Lung (tissue), 12 donors: ENCODE data around the gene AGPAT3. TPM values are rescaled to one million over a fixed set of nuclear protein-coding genes. Genes with fewer than 3 reads are reported as not detected.

Experiments used
- ATAC-seq: fragments of 200-7000 bp; cut with Tn5 transposase; one replicate; pipeline ENCODE4 v1.9.1; 2020; ENCODE audit warnings: moderate number of reproducible peaks; ENCODE audit not compliant: insufficient read depth, low FRiP score
- DNase-seq, 3 donors: peaks; one replicate each; pipeline ENCODE4 v3.0.0-alpha.2; 2013 to 2017
- H3K27ac ChIP-seq, 2 donors: one replicate each; pipeline ENCODE4 v1.5.1; 2013; ENCODE audit warnings: mild to moderate bottlenecking in 2 of 2, moderate library complexity in 2 of 2, control low read depth in 1 of 2, inconsistent platforms in 1 of 2, low read depth in 1 of 2, low read length in 1 of 2
- H3K27me3 ChIP-seq, 3 donors: one replicate each; pipeline ENCODE4 v1.5.1; 2013; ENCODE audit warnings: low read length in 2 of 3; ENCODE audit not compliant: control insufficient read depth in 3 of 3, insufficient read depth in 3 of 3
- H3K36me3 ChIP-seq, 4 donors: one replicate each; pipeline ENCODE4 v1.5.1; 2013; ENCODE audit warnings: low read length in 4 of 4, mild to moderate bottlenecking in 1 of 4, moderate library complexity in 1 of 4; ENCODE audit not compliant: control insufficient read depth in 4 of 4, insufficient read depth in 4 of 4
- H3K4me1 ChIP-seq, 5 donors: one replicate each; pipeline ENCODE4 v1.5.1; 2013; ENCODE audit warnings: low read length in 5 of 5, mild to moderate bottlenecking in 2 of 5, moderate library complexity in 1 of 5; ENCODE audit not compliant: control insufficient read depth in 5 of 5, insufficient read depth in 5 of 5
- H3K4me3 ChIP-seq: one replicate; pipeline ENCODE4 v1.5.1; 2013; ENCODE audit warnings: mild to moderate bottlenecking, control low read depth, moderate library complexity
- H3K9ac ChIP-seq, 2 donors: one replicate each; pipeline ENCODE4 v1.5.1; 2013; ENCODE audit warnings: low read length in 2 of 2, control low read depth in 1 of 2; ENCODE audit not compliant: insufficient read depth in 1 of 2
- H3K9me3 ChIP-seq, 4 donors: one replicate each; pipeline ENCODE4 v1.5.1; 2013; ENCODE audit warnings: low read length in 3 of 4, mild to moderate bottlenecking in 1 of 4, moderate library complexity in 1 of 4; ENCODE audit not compliant: control insufficient read depth in 4 of 4, insufficient read depth in 3 of 4
- CTCF ChIP-seq: IDR thresholded peaks from 2 replicates; pipeline ENCODE4 v1.5.1; 2012; ENCODE audit warnings: mild to moderate bottlenecking; ENCODE audit errors: control extremely low read depth, extremely low read depth
- WGBS, 2 donors: extraction: QIAGEN DNeasy Blood & Tissue Kit; methylation state at CpG; one replicate each; pipeline ENCODE4 v1.1.7; 2013; 5-methylcytosine and 5-hydroxymethylcytosine counted together
- polyA plus RNA-seq, 2 donors: library from polyadenylated mRNA; stranded (reverse); fragments of 200-250 nt; gene quantifications; one replicate each; pipeline ENCODE4 v1.2.1, GENCODE V29; 2013
- total RNA-seq, 2 donors: library from RNA; depleted of rRNA in 1 of 2; stranded (reverse); fragments of >200 nt in 1 of 2; gene quantifications; one replicate each; pipeline ENCODE4 v1.2.1, GENCODE V29; 2014 to 2021
- donor health status: control.
- donor health status: control.
- donor health status: Bipolar disorder and iron deficiency.
- donor health status: healthy.
- donor health status: DM: yes; HTN: yes; CAD: no.

The AGPAT3 gene
- total and polyA plus RNA-seq, 4 donors = 29.4 to 120 (median 43.9) TPM

GRCh38 chr21:43817157-43818086, 47.6 kb upstream of the AGPAT3 start:
- Histone ChIP-seq H3K27ac (no peak overlapping the region), H3K9ac (no peak overlapping the region), H3K9me3 (peaks cover 0 to 7% (median 1%) of the 10 kb centered on the region in 4 donors), H3K4me1 (peaks cover 0 to 9% (median 2%) of the 10 kb centered on the region in 5 donors), H3K27me3 (no peaks in the 10 kb centered on the region), H3K36me3 (no peaks in the 10 kb centered on the region), H3K4me3 (no peak overlapping the region)
- DNase-seq = no peak
- no peak for ATAC-seq
- 87% methylated on average over 29 of the region's 29 CpGs for WGBS, 2 donors
- TF ChIP-seq CTCF = no peak

- DNase-seq = no peak
- no peak for TF ChIP-seq CTCF
- H3K27ac ChIP-seq = no peak overlapping the region
- H3K4me3 ChIP-seq = no peak overlapping the region
- peaks cover 0 to 4% (median 0%) of the 10 kb centered on the region in 5 donors for H3K4me1 ChIP-seq
- H3K9ac ChIP-seq = no peak overlapping the region
- WGBS, 2 donors = 48 to 73% methylated on average over 3 of the region's 3 CpGs
- H3K9me3 ChIP-seq = peaks cover 0 to 7% (median 1%) of the 10 kb centered on the region in 4 donors
- no peaks in the 10 kb centered on the region for H3K36me3 ChIP-seq
- H3K27me3 ChIP-seq = no peaks in the 10 kb centered on the region
- ATAC-seq = no peak
These were observed 46.3 kb upstream of the AGPAT3 start for GRCh38 chr21:43818685-43819084.

GRCh38 chr21:43819511-43820405, 45.3 kb upstream of the AGPAT3 start:
- Histone ChIP-seq H3K27me3 (no peaks in the 10 kb centered on the region), H3K9ac (no peak overlapping the region), H3K27ac (no peak overlapping the region), H3K4me1 (peaks cover 0 to 4% (median 0%) of the 10 kb centered on the region in 5 donors), H3K36me3 (no peaks in the 10 kb centered on the region), H3K4me3 (no peak overlapping the region), H3K9me3 (peaks cover 0 to 7% (median 1%) of the 10 kb centered on the region in 4 donors)
- no peak for TF ChIP-seq CTCF
- 93 to 96% methylated on average over 25 of the region's 25 CpGs for WGBS, 2 donors
- peak in 1 of 3 donors; percentile 7 for DNase-seq
- no peak for ATAC-seq
